B cell (primary cell): ENCODE data around the gene ADAMTS12. TPM values are rescaled to one million over a fixed set of nuclear protein-coding genes. Genes with fewer than 3 reads are reported as not detected.

ENCODE experiments used
- ATAC-seq: fragments of 200-7000 bp; cut with Tn5 transposase; one replicate; pipeline ENCODE4 v1.10.0; 2021; ENCODE audit warnings: low read depth, mild to moderate bottlenecking, moderate number of reproducible peaks, moderate library complexity
- CTCF ChIA-PET: fragments of 350-600 bp; sonication (Branson Sonifier 250); formaldehyde crosslinking; loops from one replicate; lab custom pipeline; 2021; ENCODE audit warnings: antibody characterized with exemption, inconsistent platforms; lab: Charles Lee
- POLR2A ChIA-PET: fragments of 350-600 bp; sonication (Branson Sonifier 250); formaldehyde crosslinking; loops from one replicate; lab custom pipeline; 2021; ENCODE audit warnings: antibody characterized with exemption; lab: Charles Lee
- DNase-seq: peaks from one replicate; pipeline ENCODE4 v3.0.0; 2013
- H2AFZ ChIP-seq: 2 replicates; pipeline ENCODE4 v1.6.1; 2012; ENCODE audit warnings: mild to moderate bottlenecking, low read depth, low read length; ENCODE audit not compliant: insufficient read depth, poor library complexity, severe bottlenecking
- H3K27ac ChIP-seq, 2 donors: 1 replicate in 1 of 2; 2 replicates in 1 of 2; pipeline ENCODE4 v1.5.1; 2012 to 2013; ENCODE audit warnings: low read length in 2 of 2, mild to moderate bottlenecking in 2 of 2, moderate library complexity in 1 of 2
- H3K27me3 ChIP-seq, 4 experiments: fragments of 200-600 bp in 1 of 4; sonication (generic) in 1 of 4; replicated peaks in 1 of 4; 1 replicate in 2 of 4; 2 replicates in 2 of 4; pipeline versions ENCODE4 v1.6.1 to v1.7.0; 2013 to 2016; ENCODE audit warnings: low read length in 3 of 4, mild to moderate bottlenecking in 2 of 4, mixed read lengths in 1 of 4, moderate library complexity in 1 of 4; ENCODE audit not compliant: insufficient read depth in 4 of 4, control insufficient read depth in 3 of 4; ENCODE audit errors: control extremely low read depth in 1 of 4
- H3K36me3 ChIP-seq, 2 experiments: replicated peaks in 1 of 2; 1 replicate in 1 of 2; 2 replicates in 1 of 2; pipeline versions ENCODE4 v1.6.1 to v1.7.1; 2013; ENCODE audit warnings: low read length in 1 of 2; ENCODE audit not compliant: insufficient read depth in 2 of 2, control insufficient read depth in 1 of 2; ENCODE audit errors: control extremely low read depth in 1 of 2, extremely low read depth in 1 of 2
- H3K4me1 ChIP-seq, 2 donors: fragments of 200-600 bp in 1 of 2; sonication (generic) in 1 of 2; 1 replicate in 1 of 2; 2 replicates in 1 of 2; pipeline versions ENCODE4 v1.5.1 to v1.6.1; 2013 to 2017; ENCODE audit warnings: low read length in 2 of 2; ENCODE audit not compliant: control insufficient read depth in 2 of 2, insufficient read depth in 2 of 2
- H3K4me2 ChIP-seq: replicated peaks from 2 replicates; pipeline ENCODE3; 2012; ENCODE audit warnings: mild to moderate bottlenecking, low read depth, low read length; ENCODE audit not compliant: poor library complexity, severe bottlenecking
- H3K4me3 ChIP-seq, 5 experiments: fragments of 200-600 bp in 1 of 5; sonication (generic) in 1 of 5; 1 replicate in 3 of 5; 2 replicates in 2 of 5; pipeline versions ENCODE4 v1.5.1 to v1.7.0; 2011 to 2016; ENCODE audit warnings: low read length in 4 of 5, mild to moderate bottlenecking in 4 of 5, low read depth in 2 of 5, control low read depth in 1 of 5, moderate library complexity in 1 of 5; ENCODE audit not compliant: insufficient read depth in 1 of 5; ENCODE audit errors: control extremely low read depth in 1 of 5, extremely low read depth in 1 of 5
- H3K79me2 ChIP-seq: fragments of 200-600 bp; sonication (generic); one replicate; pipeline ENCODE4 v1.6.0; 2016; ENCODE audit warnings: low read length; ENCODE audit not compliant: control insufficient read depth, insufficient read depth
- H3K9ac ChIP-seq: fragments of 200-600 bp; sonication (generic); 2 replicates; pipeline ENCODE4 v1.6.1; 2017; ENCODE audit warnings: mild to moderate bottlenecking, low read length, moderate library complexity
- H3K9me3 ChIP-seq, 3 donors: one replicate each; pipeline versions ENCODE4 v1.6.1 to v1.7.1; 2013; ENCODE audit warnings: low read length in 2 of 3; ENCODE audit not compliant: control insufficient read depth in 2 of 3, insufficient read depth in 1 of 3; ENCODE audit errors: control extremely low read depth in 1 of 3
- H4K20me1 ChIP-seq: 2 replicates; pipeline ENCODE4 v1.6.0; 2012; ENCODE audit warnings: mild to moderate bottlenecking, low read length; ENCODE audit not compliant: insufficient read depth, control insufficient read depth, poor library complexity, severe bottlenecking
- H3K27ac Mint-ChIP-seq: one replicate; pipeline ENCODE4 v1.8.0; 2021; ENCODE audit warnings: mixed read lengths
- H3K27me3 Mint-ChIP-seq: one replicate; pipeline ENCODE4 v1.8.0; 2021; ENCODE audit warnings: mixed read lengths
- H3K4me1 Mint-ChIP-seq: one replicate; pipeline ENCODE4 v1.8.0; 2021; ENCODE audit warnings: mixed read lengths
- H3K4me3 Mint-ChIP-seq: one replicate; pipeline ENCODE4 v1.8.0; 2021; ENCODE audit warnings: mixed read lengths
- H3K9me3 Mint-ChIP-seq: one replicate; pipeline ENCODE4 v1.8.0; 2022; ENCODE audit warnings: mixed read lengths; ENCODE audit not compliant: insufficient read depth
- EZH2 ChIP-seq: IDR thresholded peaks from 2 replicates; pipeline ENCODE4 v1.6.1; 2012; ENCODE audit warnings: borderline replicate concordance, low read depth, mild to moderate bottlenecking, moderate library complexity, low read length; ENCODE audit not compliant: insufficient read depth, poor library complexity, severe bottlenecking
- WGBS: methylation state at CpG from one replicate; pipeline ENCODE4 v1.1.5; 2013; ENCODE audit warnings: missing lambda C conversion rate; ENCODE audit not compliant: insufficient coverage; 5-methylcytosine and 5-hydroxymethylcytosine counted together
- intact Hi-C: fragments of 100-400 bp; cut with micrococcal nuclease; formaldehyde crosslinking; loops from one replicate; pipeline ENCODE4 v1.10.0; 2022
- polyA plus RNA-seq: library from polyadenylated mRNA; depleted of rRNA; stranded (reverse); fragments of >200 nt; gene quantifications from 2 replicates; pipeline ENCODE4 v1.2.3, GENCODE V29; 2012
- total RNA-seq, 2 donors: library from RNA; stranded (reverse); fragments of 120-200 nt in 1 of 2; gene quantifications; 1 replicate in 1 of 2; 2 replicates in 1 of 2; pipeline versions ENCODE4 v1.2.3 to v1.2.4, GENCODE V29; 2013 to 2022
- TF ChIP-seq, protein P1 (sequence below): fragments of 200-600 bp; IDR thresholded peaks from one replicate; pipeline ENCODE4 v1.8.0; 2022; ENCODE audit warnings: antibody characterized with exemption, mild to moderate bottlenecking

The ADAMTS12 gene
- total and polyA plus RNA-seq, 2 donors (not counting 1 experiment from before 2014, with no cell fraction given): not detected

DNA sequence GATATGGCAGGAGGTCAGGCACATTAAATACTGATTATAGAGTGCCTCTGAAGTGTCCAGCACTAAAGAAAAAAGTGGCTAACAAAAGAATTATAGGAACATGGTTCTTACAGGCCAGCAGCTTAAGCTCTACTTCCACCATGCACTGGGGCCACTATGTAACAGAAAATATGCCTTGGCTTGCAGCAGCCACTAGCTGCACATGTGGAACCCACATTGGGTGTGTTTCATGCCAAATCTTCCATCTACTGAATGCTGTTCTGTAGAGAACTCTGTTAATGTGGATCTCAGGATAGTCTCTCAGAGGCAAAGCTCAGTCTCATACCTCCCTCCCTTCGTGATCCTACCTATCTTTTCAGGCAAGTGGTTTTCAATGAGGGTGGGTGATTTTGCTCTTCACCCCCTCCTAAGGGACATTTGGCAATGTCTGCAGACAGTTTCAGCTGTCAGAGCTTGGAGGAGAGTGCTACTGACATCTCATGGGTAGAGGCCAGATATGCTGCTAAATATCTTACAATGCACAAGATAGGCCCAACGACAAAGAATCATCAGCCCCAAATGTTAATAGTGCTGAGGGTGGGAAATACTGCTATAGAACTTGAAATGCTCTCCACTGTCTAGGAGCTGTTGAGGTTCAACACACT, 232.1 kb downstream of the ADAMTS12 start:
- Histone ChIP-seq H3K27me3 (no peaks in the 10 kb centered on the region), H3K9me3 (no peaks in the 10 kb centered on the region), H3K4me1 (no peaks in the 10 kb centered on the region), H3K79me2 (no peaks in the 10 kb centered on the region), H4K20me1 (no peaks in the 10 kb centered on the region), H3K36me3 (no peaks in the 10 kb centered on the region), H3K4me2 (no peak overlapping the region), H3K4me3 (no peak overlapping the region), H2AFZ (no peak overlapping the region), H3K9ac (no peak overlapping the region), H3K27ac (no peak overlapping the region)
- intact Hi-C loops: no loop called here
- ATAC-seq (no peak), DNase-seq (no peak)
- Mint-ChIP-seq H3K27me3 (peaks cover 3% of the 10 kb centered on the region), H3K27ac (no peak overlapping the region), H3K9me3 (no peaks in the 10 kb centered on the region), H3K4me1 (no peaks in the 10 kb centered on the region), H3K4me3 (no peak overlapping the region)
- POLR2A ChIA-PET: no interaction called here
- no CpG with 5 or more reads among the region's 2 CpGs for WGBS
- TF ChIP-seq EZH2: no peak
- TF ChIP-seq, protein P1, sequence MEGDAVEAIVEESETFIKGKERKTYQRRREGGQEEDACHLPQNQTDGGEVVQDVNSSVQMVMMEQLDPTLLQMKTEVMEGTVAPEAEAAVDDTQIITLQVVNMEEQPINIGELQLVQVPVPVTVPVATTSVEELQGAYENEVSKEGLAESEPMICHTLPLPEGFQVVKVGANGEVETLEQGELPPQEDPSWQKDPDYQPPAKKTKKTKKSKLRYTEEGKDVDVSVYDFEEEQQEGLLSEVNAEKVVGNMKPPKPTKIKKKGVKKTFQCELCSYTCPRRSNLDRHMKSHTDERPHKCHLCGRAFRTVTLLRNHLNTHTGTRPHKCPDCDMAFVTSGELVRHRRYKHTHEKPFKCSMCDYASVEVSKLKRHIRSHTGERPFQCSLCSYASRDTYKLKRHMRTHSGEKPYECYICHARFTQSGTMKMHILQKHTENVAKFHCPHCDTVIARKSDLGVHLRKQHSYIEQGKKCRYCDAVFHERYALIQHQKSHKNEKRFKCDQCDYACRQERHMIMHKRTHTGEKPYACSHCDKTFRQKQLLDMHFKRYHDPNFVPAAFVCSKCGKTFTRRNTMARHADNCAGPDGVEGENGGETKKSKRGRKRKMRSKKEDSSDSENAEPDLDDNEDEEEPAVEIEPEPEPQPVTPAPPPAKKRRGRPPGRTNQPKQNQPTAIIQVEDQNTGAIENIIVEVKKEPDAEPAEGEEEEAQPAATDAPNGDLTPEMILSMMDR: no peak
- CTCF ChIA-PET: no interaction called here

DNA sequence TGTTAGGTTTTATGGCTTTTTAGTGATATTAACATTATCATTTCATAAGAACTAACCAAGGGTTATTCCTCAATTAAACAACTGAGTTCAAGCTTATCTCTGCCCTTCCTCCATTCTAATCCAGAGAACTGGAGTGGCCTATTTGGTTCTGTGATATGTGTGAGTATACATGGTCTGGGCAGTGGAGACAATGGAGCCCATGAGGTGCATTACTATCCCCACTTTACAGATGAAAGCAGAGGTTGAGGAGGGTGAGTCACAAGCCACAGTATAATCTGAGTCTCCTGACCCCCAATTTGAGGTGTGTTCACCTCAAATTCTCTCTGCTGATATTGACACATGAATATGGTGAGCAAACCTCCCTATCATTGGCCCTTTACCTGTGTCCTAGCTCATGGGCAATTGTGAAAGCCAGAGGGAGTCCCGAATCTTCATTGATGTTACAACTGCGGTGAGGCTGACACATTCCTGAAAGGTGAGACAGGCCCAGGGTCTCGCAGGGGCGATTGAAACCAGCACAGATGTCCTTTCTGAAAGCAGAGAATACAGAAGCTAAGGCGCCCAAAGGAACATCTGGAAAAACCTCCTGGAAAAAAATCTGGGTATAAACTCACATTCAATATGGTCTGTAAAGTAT, 233.9 kb downstream of the ADAMTS12 start:
- no peak overlapping the region for H2AFZ ChIP-seq
- no peaks in the 10 kb centered on the region for H3K9me3 ChIP-seq
- H3K27ac Mint-ChIP-seq: no peak overlapping the region
- DNase-seq (no peak), ATAC-seq (no peak)
- H3K27ac ChIP-seq: no peak overlapping the region
- no peaks in the 10 kb centered on the region for H4K20me1 ChIP-seq
- CTCF ChIA-PET: no interaction called here
- no peaks in the 10 kb centered on the region for H3K4me1 Mint-ChIP-seq
- no peak for TF ChIP-seq EZH2
- TF ChIP-seq, protein P1: no peak
- no peak overlapping the region for H3K4me3 ChIP-seq
- no peak overlapping the region for H3K4me3 Mint-ChIP-seq
- no peaks in the 10 kb centered on the region for H3K79me2 ChIP-seq
- POLR2A ChIA-PET: no interaction called here
- H3K27me3 Mint-ChIP-seq: peaks cover 3% of the 10 kb centered on the region
- no peak overlapping the region for H3K4me2 ChIP-seq
- H3K4me1 ChIP-seq: no peaks in the 10 kb centered on the region
- no peak overlapping the region for H3K9ac ChIP-seq
- intact Hi-C loops: no loop called here
- WGBS: 92% methylated on average over 4 of the region's 5 CpGs
- H3K27me3 ChIP-seq: no peaks in the 10 kb centered on the region
- no peaks in the 10 kb centered on the region for H3K36me3 ChIP-seq
- no peaks in the 10 kb centered on the region for H3K9me3 Mint-ChIP-seq
